ENCODE data around the gene FOCAD. TPM values are rescaled to one million over a fixed set of nuclear protein-coding genes. Genes with fewer than 3 reads are reported as not detected.

The FOCAD gene
- total RNA-seq, 1 donor from 2014 or later: 146 TPM

GRCh38 chr9:20734275-20734674, 50.2 kb downstream of the FOCAD start:
- H2AFZ ChIP-seq (replicated peaks): no peak overlapping the region
- H3K27ac Mint-ChIP-seq: no peak overlapping the region
- H3K79me2 ChIP-seq (ENCODE audit: low read depth): no peaks in the 10 kb centered on the region
- H3K4me3 ChIP-seq: no peak overlapping the region
- no peak overlapping the region for H3K27ac ChIP-seq
- no peaks in the 10 kb centered on the region for H3K9me3 ChIP-seq (ENCODE audit: low read depth)
- peaks cover 2% of the 10 kb centered on the region for H3K27me3 Mint-ChIP-seq (ENCODE audit: insufficient read depth, low read depth)
- TF ChIP-seq EZH2 (IDR thresholded peaks at IDR 0.05) (no peak), EZH2phosphoT487 (IDR thresholded peaks at IDR 0.05) (no peak)
- TF ChIP-seq, protein P1, sequence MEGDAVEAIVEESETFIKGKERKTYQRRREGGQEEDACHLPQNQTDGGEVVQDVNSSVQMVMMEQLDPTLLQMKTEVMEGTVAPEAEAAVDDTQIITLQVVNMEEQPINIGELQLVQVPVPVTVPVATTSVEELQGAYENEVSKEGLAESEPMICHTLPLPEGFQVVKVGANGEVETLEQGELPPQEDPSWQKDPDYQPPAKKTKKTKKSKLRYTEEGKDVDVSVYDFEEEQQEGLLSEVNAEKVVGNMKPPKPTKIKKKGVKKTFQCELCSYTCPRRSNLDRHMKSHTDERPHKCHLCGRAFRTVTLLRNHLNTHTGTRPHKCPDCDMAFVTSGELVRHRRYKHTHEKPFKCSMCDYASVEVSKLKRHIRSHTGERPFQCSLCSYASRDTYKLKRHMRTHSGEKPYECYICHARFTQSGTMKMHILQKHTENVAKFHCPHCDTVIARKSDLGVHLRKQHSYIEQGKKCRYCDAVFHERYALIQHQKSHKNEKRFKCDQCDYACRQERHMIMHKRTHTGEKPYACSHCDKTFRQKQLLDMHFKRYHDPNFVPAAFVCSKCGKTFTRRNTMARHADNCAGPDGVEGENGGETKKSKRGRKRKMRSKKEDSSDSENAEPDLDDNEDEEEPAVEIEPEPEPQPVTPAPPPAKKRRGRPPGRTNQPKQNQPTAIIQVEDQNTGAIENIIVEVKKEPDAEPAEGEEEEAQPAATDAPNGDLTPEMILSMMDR (IDR thresholded peaks at IDR 0.05): no peak
- no peak for DNase-seq (ENCODE audit: low spot score)
- no peak overlapping the region for H3K9ac ChIP-seq
- no peak overlapping the region for H3K4me2 ChIP-seq
- H4K20me1 ChIP-seq (ENCODE audit: low read depth): no peaks in the 10 kb centered on the region
- no peaks in the 10 kb centered on the region for H3K4me1 Mint-ChIP-seq
- H3F3A ChIP-seq (ENCODE audit: low read depth): no peaks in the 10 kb centered on the region
- H3K4me3 Mint-ChIP-seq: no peak overlapping the region
- H3K4me1 ChIP-seq: no peaks in the 10 kb centered on the region
- peaks cover 17% of the 10 kb centered on the region for H3K36me3 Mint-ChIP-seq
- no peaks in the 10 kb centered on the region for H3K36me3 ChIP-seq
- no peaks in the 10 kb centered on the region for H3K27me3 ChIP-seq
- no peaks in the 10 kb centered on the region for H3K9me3 Mint-ChIP-seq

DNA sequence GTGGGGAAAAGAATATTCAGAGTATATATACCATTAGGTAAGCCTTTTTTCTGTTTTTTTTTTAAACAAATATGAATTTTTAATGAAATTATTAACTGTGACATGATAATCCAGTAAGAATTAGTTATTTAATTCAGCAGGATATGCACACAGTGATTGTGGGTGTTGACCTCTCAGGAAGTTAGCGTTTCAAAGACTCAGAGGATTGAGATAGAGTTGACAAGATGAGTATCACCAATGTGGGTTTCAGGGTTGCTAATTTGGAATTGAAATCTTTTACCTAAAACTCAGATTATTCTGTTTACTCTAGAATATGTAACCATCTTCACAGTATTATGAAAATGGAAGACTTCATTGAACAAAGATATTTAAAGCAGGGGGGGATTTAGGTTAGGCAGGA, 56.2 kb downstream of the FOCAD start:
- H3K9me3 Mint-ChIP-seq: no peaks in the 10 kb centered on the region
- Histone ChIP-seq H3K9me3 (ENCODE audit: low read depth) (no peaks in the 10 kb centered on the region), H3K9ac (no peak overlapping the region), H3F3A (ENCODE audit: low read depth) (no peaks in the 10 kb centered on the region), H3K27ac (no peak overlapping the region), H4K20me1 (ENCODE audit: low read depth) (peaks cover 7% of the 10 kb centered on the region), H3K4me3 (no peak overlapping the region), H2AFZ (replicated peaks) (no peak overlapping the region), H3K36me3 (no peaks in the 10 kb centered on the region), H3K27me3 (no peaks in the 10 kb centered on the region), H3K4me1 (no peaks in the 10 kb centered on the region), H3K4me2 (no peak overlapping the region), H3K79me2 (ENCODE audit: low read depth) (no peaks in the 10 kb centered on the region)
- H3K27me3 Mint-ChIP-seq (ENCODE audit: insufficient read depth, low read depth): no peaks in the 10 kb centered on the region
- H3K4me1 Mint-ChIP-seq: peaks cover 20% of the 10 kb centered on the region
- H3K4me3 Mint-ChIP-seq: no peak overlapping the region
- TF ChIP-seq, protein P1 (IDR thresholded peaks at IDR 0.05): no peak
- TF ChIP-seq EZH2 (IDR thresholded peaks at IDR 0.05): no peak
- no peak for TF ChIP-seq EZH2phosphoT487 (IDR thresholded peaks at IDR 0.05)
- peaks cover 26% of the 10 kb centered on the region for H3K36me3 Mint-ChIP-seq
- DNase-seq (ENCODE audit: low spot score): no peak
- H3K27ac Mint-ChIP-seq: no peak overlapping the region

DNA sequence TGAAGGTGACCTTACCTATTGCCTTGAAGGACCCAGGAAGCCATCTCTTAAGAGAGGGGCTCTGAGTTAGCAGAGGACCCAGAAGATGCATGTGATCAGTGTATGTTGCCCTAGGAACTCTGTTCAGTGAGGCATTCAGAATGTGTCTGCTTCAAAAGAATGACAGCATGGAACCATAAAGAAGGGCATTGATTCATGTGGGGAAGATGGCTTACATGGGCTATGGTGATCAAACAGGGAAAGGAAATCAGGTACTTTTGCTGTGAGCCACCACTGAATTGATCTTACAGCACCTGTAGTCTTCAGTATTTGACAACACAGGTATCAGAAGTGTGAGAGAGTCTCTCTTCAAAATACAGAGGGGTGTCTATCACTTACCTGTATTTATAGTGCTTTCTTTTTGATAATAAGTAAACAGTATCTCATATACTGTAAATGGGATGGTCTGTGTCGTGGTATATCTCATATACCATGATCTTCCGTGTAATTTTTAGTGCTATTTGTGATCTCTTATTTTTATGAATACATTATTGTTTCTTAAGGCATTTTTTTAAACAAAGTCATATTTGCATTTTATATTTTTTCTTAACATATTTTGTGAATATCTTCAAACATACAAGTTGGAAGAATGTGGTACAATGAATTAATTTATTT, 57.0 kb downstream of the FOCAD start:
- Mint-ChIP-seq H3K4me3 (no peak overlapping the region), H3K27me3 (ENCODE audit: insufficient read depth, low read depth) (no peaks in the 10 kb centered on the region), H3K9me3 (no peaks in the 10 kb centered on the region), H3K27ac (no peak overlapping the region), H3K36me3 (peaks cover 26% of the 10 kb centered on the region), H3K4me1 (peaks cover 20% of the 10 kb centered on the region)
- no peak overlapping the region for H3K27ac ChIP-seq
- H2AFZ ChIP-seq (replicated peaks): no peak overlapping the region
- no peak overlapping the region for H3K4me3 ChIP-seq
- peaks cover 7% of the 10 kb centered on the region for H4K20me1 ChIP-seq (ENCODE audit: low read depth)
- TF ChIP-seq EZH2 (IDR thresholded peaks at IDR 0.05) (no peak), EZH2phosphoT487 (IDR thresholded peaks at IDR 0.05) (no peak)
- TF ChIP-seq, protein P1 (IDR thresholded peaks at IDR 0.05): no peak
- no peaks in the 10 kb centered on the region for H3K27me3 ChIP-seq
- no peak overlapping the region for H3K9ac ChIP-seq
- no peaks in the 10 kb centered on the region for H3F3A ChIP-seq (ENCODE audit: low read depth)
- H3K4me1 ChIP-seq: no peaks in the 10 kb centered on the region
- no peaks in the 10 kb centered on the region for H3K9me3 ChIP-seq (ENCODE audit: low read depth)
- H3K79me2 ChIP-seq (ENCODE audit: low read depth): no peaks in the 10 kb centered on the region
- H3K36me3 ChIP-seq: no peaks in the 10 kb centered on the region
- DNase-seq (ENCODE audit: low spot score): no peak
- no peak overlapping the region for H3K4me2 ChIP-seq

Measured in neural progenitor cell (in vitro differentiated cells).